Measurements from ENCODE around the gene COPZ2. TPM values are rescaled to one million over a fixed set of nuclear protein-coding genes. Genes with fewer than 3 reads are reported as not detected.

COPZ2 gene
- total and polyA plus RNA-seq, 2 donors (not counting 1 experiment from before 2014, with no cell fraction given) = 1.0 to 2.3 TPM

DNA sequence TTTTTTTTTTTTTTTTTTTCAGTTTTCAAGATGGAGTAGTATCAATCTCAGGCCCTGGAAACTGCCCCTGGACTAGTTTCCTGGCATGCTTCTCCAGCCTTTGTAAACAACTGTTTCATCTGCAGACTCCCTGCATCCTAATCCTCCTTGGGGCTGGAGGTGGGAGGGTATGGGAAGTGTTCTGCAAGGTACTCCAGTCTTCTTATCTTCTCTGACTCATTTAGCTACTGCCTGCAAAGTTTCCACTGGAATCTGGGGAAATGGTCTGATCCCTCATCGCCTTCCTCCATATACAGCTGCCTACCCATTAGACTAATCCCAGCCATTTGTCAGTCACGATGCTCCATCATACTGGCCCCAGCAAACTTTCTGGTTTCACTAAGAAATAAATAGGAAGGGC is 21.5 kb downstream of the COPZ2 start:
- Histone ChIP-seq H3K4me3 (ENCODE audit: control extremely low read depth in 1 of 5, extremely low read depth in 1 of 5, insufficient read depth in 1 of 5, low read depth in 2 of 5, low read length in 4 of 5) (no peak overlapping the region), H4K20me1 (ENCODE audit: control insufficient read depth, insufficient read depth, low read length, poor library complexity, severe bottlenecking) (no peaks in the 10 kb centered on the region), H3K9ac (ENCODE audit: low read length) (no peak overlapping the region), H3K9me3 (ENCODE audit: control extremely low read depth in 1 of 3, control insufficient read depth in 2 of 3, insufficient read depth in 1 of 3, low read length in 2 of 3) (peaks cover 0 to 3% (median 0%) of the 10 kb centered on the region in 3 donors), H3K36me3 (replicated peaks in 1 of 2; ENCODE audit: control extremely low read depth in 1 of 2, control insufficient read depth in 1 of 2, extremely low read depth in 1 of 2, insufficient read depth in 2 of 2, low read length in 1 of 2) (no peaks in the 10 kb centered on the region), H3K27ac (ENCODE audit: low read length in 2 of 2) (no peak overlapping the region), H3K27me3 (replicated peaks in 1 of 4; ENCODE audit: control extremely low read depth in 1 of 4, control insufficient read depth in 3 of 4, insufficient read depth in 4 of 4, low read length in 3 of 4) (peaks cover 0 to 55% (median 18%) of the 10 kb centered on the region in 4 experiments), H3K79me2 (ENCODE audit: control insufficient read depth, insufficient read depth, low read length) (no peaks in the 10 kb centered on the region), H3K4me1 (ENCODE audit: control insufficient read depth in 2 of 2, insufficient read depth in 2 of 2, low read length in 2 of 2) (peaks cover 14% of the 10 kb centered on the region in 2 donors), H2AFZ (ENCODE audit: insufficient read depth, low read depth, low read length, poor library complexity, severe bottlenecking) (no peak overlapping the region), H3K4me2 (replicated peaks; ENCODE audit: low read depth, low read length, poor library complexity, severe bottlenecking) (no peak overlapping the region)
- DNase-seq = no peak
- no peak for ATAC-seq (ENCODE audit: low read depth)
- TF ChIP-seq, protein P1, sequence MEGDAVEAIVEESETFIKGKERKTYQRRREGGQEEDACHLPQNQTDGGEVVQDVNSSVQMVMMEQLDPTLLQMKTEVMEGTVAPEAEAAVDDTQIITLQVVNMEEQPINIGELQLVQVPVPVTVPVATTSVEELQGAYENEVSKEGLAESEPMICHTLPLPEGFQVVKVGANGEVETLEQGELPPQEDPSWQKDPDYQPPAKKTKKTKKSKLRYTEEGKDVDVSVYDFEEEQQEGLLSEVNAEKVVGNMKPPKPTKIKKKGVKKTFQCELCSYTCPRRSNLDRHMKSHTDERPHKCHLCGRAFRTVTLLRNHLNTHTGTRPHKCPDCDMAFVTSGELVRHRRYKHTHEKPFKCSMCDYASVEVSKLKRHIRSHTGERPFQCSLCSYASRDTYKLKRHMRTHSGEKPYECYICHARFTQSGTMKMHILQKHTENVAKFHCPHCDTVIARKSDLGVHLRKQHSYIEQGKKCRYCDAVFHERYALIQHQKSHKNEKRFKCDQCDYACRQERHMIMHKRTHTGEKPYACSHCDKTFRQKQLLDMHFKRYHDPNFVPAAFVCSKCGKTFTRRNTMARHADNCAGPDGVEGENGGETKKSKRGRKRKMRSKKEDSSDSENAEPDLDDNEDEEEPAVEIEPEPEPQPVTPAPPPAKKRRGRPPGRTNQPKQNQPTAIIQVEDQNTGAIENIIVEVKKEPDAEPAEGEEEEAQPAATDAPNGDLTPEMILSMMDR (IDR thresholded peaks at IDR 0.05) = no peak
- no peak for TF ChIP-seq EZH2 (IDR thresholded peaks at IDR 0.05; ENCODE audit: borderline replicate concordance, insufficient read depth, low read depth, low read length, poor library complexity, severe bottlenecking)
- Mint-ChIP-seq H3K4me3 (no peak overlapping the region), H3K27me3 (peaks cover 22% of the 10 kb centered on the region), H3K4me1 (peaks cover 28% of the 10 kb centered on the region), H3K27ac (no peak overlapping the region), H3K9me3 (ENCODE audit: insufficient read depth) (no peaks in the 10 kb centered on the region)
- intact Hi-C loops (cut with micrococcal nuclease) = no loop called here
- CTCF ChIA-PET = interaction anchor here (1.3 to 3.7 kb wide), 4 partner anchors 37 to 175 kb away, joined by 3 to 20 read pairs (median 6); partner anchors contain the start of gene SCRN2
- POLR2A ChIA-PET = interaction anchor here (0.6 kb wide), 2 partner anchors 32 to 72 kb away, joined by 3 read pairs; no protein-coding TSS in a partner anchor
- 75% methylated on average over 2 of the region's 2 CpGs for WGBS (ENCODE audit: insufficient coverage)

DNA sequence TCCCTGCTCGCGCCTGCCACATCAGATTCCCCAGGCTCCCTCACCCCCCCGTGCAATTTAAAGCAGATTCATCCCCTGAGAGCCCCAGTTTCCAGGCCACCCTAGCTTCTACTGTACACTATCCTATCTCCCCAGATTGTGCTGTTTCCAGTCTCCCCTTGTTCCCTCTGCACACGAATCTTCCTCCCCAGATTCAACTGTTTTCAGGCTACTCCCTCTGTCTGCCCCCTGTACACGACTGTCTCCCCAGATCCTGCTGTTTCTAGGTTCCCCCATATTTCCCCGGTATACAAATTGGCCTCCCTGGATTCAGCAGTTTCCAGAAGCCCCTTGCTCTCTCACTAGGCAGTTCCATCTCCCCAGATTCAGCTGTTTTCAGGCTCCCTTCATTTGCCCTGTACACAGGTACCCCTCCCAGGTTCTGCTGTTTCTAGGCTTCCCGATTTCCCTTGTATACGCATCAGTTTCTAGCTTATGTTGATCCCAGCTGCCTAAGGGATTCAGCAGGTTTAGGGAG is 22.9 kb downstream of the COPZ2 start:
- Histone ChIP-seq H3K27ac (ENCODE audit: low read length in 2 of 2) (no peak overlapping the region), H3K36me3 (replicated peaks in 1 of 2; ENCODE audit: control extremely low read depth in 1 of 2, control insufficient read depth in 1 of 2, extremely low read depth in 1 of 2, insufficient read depth in 2 of 2, low read length in 1 of 2) (no peaks in the 10 kb centered on the region), H3K79me2 (ENCODE audit: control insufficient read depth, insufficient read depth, low read length) (no peaks in the 10 kb centered on the region), H3K4me3 (ENCODE audit: control extremely low read depth in 1 of 5, extremely low read depth in 1 of 5, insufficient read depth in 1 of 5, low read depth in 2 of 5, low read length in 4 of 5) (no peak overlapping the region), H2AFZ (ENCODE audit: insufficient read depth, low read depth, low read length, poor library complexity, severe bottlenecking) (no peak overlapping the region), H3K27me3 (replicated peaks in 1 of 4; ENCODE audit: control extremely low read depth in 1 of 4, control insufficient read depth in 3 of 4, insufficient read depth in 4 of 4, low read length in 3 of 4) (peaks cover 0 to 49% (median 17%) of the 10 kb centered on the region in 4 experiments), H3K4me2 (replicated peaks; ENCODE audit: low read depth, low read length, poor library complexity, severe bottlenecking) (no peak overlapping the region), H3K4me1 (ENCODE audit: control insufficient read depth in 2 of 2, insufficient read depth in 2 of 2, low read length in 2 of 2) (peaks cover 14% of the 10 kb centered on the region in 2 donors), H3K9me3 (ENCODE audit: control extremely low read depth in 1 of 3, control insufficient read depth in 2 of 3, insufficient read depth in 1 of 3, low read length in 2 of 3) (peaks cover 0 to 3% (median 0%) of the 10 kb centered on the region in 3 donors), H3K9ac (ENCODE audit: low read length) (no peak overlapping the region), H4K20me1 (ENCODE audit: control insufficient read depth, insufficient read depth, low read length, poor library complexity, severe bottlenecking) (no peaks in the 10 kb centered on the region)
- TF ChIP-seq EZH2 (IDR thresholded peaks at IDR 0.05; ENCODE audit: borderline replicate concordance, insufficient read depth, low read depth, low read length, poor library complexity, severe bottlenecking) = no peak
- TF ChIP-seq, protein P1 (IDR thresholded peaks at IDR 0.05) = no peak
- H3K4me3 Mint-ChIP-seq = no peak overlapping the region
- H3K9me3 Mint-ChIP-seq (ENCODE audit: insufficient read depth) = no peaks in the 10 kb centered on the region
- 73% methylated on average over 8 of the region's 8 CpGs for WGBS (ENCODE audit: insufficient coverage)
- H3K27me3 Mint-ChIP-seq = peaks cover 25% of the 10 kb centered on the region
- peaks cover 28% of the 10 kb centered on the region for H3K4me1 Mint-ChIP-seq
- CTCF ChIA-PET = interaction anchor here (1.1 to 3.0 kb wide), 2 partner anchors 36 to 44 kb away, joined by 4 to 10 read pairs; partner anchors contain the start of gene CDK5RAP3
- H3K27ac Mint-ChIP-seq = no peak overlapping the region
- ATAC-seq (ENCODE audit: low read depth) = no peak
- DNase-seq = no peak
- intact Hi-C loops (cut with micrococcal nuclease) = no loop called here
- POLR2A ChIA-PET = no interaction called here
